Lower leg skin (tissue), 3 donors: ENCODE data around the gene IDH3G.

ENCODE experiments used
- POLR2A ChIP-seq, 2 donors: fragments of 450-650 bp; IDR thresholded peaks; one replicate each; pipeline ENCODE4 v1.6.1; 2016 to 2017; ENCODE audit warnings: antibody characterized with exemption in 2 of 2, mild to moderate bottlenecking in 1 of 2, moderate library complexity in 1 of 2
- TF ChIP-seq, protein P1 (sequence below), 3 donors: fragments of 450-650 bp; IDR thresholded peaks; one replicate each; pipeline ENCODE4 v1.5.1; 2016; ENCODE audit warnings: antibody characterized with exemption in 3 of 3, mild to moderate bottlenecking in 3 of 3, moderate library complexity in 2 of 3

DNA sequence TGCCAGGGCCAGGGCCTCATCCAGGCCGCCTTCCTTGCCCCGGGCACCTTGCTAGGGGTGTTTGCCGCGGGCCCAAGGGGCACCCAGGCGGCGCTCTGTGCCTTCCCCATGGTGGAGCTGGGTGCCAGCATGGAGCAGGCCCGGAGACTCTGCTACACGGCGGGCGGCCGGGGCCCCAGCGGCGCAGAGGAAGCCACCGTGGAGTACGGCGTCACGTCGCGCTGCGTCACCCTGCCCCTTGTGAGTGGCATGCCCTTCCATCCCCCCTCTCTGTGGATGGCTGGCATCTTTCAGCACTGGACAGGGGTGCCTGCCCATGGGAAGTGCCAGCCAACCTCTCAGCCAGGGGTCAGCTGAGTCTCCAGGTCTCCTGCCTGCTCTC lies 26.5 kb downstream of the IDH3G start:
- TF ChIP-seq POLR2A (IDR thresholded peaks at IDR 0.05) = no peak
- TF ChIP-seq, protein P1, sequence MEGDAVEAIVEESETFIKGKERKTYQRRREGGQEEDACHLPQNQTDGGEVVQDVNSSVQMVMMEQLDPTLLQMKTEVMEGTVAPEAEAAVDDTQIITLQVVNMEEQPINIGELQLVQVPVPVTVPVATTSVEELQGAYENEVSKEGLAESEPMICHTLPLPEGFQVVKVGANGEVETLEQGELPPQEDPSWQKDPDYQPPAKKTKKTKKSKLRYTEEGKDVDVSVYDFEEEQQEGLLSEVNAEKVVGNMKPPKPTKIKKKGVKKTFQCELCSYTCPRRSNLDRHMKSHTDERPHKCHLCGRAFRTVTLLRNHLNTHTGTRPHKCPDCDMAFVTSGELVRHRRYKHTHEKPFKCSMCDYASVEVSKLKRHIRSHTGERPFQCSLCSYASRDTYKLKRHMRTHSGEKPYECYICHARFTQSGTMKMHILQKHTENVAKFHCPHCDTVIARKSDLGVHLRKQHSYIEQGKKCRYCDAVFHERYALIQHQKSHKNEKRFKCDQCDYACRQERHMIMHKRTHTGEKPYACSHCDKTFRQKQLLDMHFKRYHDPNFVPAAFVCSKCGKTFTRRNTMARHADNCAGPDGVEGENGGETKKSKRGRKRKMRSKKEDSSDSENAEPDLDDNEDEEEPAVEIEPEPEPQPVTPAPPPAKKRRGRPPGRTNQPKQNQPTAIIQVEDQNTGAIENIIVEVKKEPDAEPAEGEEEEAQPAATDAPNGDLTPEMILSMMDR (IDR thresholded peaks at IDR 0.05) = no peak
